Fibroblast of peridontal ligament (primary cell): ENCODE results near the gene IFT57.
A peak's percentile ranks its signal among the peaks of the same experiment; 100 is the strongest.

Experiments used
- DNase-seq: peaks from one replicate; pipeline ENCODE4 v3.0.0-alpha.2; 2010; ENCODE audit errors: extremely low read depth

Gene IFT57

GRCh38 chr3:108219336-108219735 lies 2.9 kb downstream of the IFT57 start:
- DNase-seq: no peak

DNA sequence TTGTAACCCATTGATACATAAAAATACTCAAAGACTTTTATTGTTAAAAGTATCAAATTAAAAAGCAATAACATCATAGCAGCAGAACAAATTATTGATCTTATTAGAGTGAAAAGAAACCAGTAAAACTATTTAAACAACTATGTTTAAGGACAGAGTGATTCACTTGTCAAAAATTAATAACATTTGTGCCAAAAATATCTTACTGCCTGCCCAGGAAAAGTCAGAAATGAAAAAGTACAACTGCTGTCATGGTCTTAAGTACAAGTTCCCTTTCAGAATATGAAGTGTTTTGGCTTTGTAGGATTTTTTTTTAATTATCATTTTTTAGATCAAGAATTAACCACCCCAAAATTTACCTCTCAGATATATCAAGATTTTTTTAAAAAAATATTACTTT lies 3.4 kb downstream of the IFT57 start:
- peak; percentile 55 for DNase-seq

- peak; percentile 45 for DNase-seq
Measured at GRCh38 chr3:108215871-108216270, 6.4 kb downstream of the IFT57 start.

- DNase-seq: no peak
Measured at GRCh38 chr3:108209579-108209978, 12.6 kb downstream of the IFT57 start.

GRCh38 chr3:108208831-108209230 lies 13.4 kb downstream of the IFT57 start:
- no peak for DNase-seq

DNA sequence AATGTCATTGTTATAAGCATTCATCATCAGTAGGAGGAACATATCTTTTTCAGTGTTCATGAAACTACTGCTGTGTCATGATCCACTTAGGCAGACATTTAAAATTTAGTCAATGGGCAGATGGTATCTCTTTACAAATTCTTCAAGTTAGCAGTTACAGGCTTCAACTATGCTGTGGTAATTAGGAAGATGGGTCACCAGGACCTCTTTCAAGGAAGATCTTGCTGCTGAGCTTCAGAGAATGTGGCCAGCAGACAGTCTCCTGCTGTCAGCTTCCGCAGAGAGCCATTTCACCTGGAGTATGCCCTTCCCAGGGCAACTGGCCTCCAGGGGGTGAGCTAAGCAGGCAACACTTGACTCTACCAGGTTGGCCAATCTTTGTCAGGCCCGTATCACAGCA lies 19.4 kb downstream of the IFT57 start:
- DNase-seq: peak; percentile 44

- DNase-seq: peak; percentile 68
Measured at GRCh38 chr3:108202080-108202479, 20.1 kb downstream of the IFT57 start.

GRCh38 chr3:108201258-108201657 lies 21.0 kb downstream of the IFT57 start:
- DNase-seq: no peak

DNA sequence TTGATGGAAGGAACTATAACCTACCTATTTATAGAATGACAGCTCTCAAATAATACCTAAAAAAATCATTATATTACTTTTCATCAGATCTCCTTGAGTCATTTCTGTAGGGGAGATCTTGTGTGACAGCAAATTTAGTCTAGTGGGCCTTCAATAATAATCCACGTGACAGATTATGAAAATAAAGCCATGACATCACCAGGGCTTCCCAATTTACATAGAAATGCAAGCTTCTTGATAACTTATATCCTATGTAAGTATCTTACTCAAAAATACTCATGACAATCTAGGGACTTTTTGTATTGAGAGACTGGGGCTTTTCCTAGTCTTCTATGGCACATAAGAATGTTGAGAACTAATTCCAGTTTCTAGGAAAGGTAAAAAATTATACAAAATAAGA lies 21.6 kb downstream of the IFT57 start:
- no peak for DNase-seq

- no peak for DNase-seq
Measured at GRCh38 chr3:108200024-108200423, 22.2 kb downstream of the IFT57 start.

DNA sequence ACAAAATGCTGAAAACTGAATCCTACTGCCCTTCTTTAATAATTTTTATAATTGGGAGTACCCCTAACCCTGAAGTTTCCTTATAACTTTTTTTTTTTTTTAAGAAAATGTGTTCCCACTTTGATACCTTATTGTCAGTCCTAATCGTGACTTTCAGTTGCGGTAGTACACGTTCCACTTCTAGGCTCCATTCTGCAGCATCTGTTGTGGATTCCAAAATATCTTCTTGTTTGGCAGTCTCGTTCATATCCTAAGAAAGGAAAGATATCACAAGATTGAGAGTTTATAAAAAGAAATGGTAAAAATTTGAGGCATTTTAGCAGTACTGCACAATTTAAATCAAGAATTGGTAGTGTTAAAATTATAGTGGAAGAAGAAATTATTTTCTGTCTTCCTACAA lies 30.8 kb downstream of the IFT57 start:
- DNase-seq: no peak

DNA sequence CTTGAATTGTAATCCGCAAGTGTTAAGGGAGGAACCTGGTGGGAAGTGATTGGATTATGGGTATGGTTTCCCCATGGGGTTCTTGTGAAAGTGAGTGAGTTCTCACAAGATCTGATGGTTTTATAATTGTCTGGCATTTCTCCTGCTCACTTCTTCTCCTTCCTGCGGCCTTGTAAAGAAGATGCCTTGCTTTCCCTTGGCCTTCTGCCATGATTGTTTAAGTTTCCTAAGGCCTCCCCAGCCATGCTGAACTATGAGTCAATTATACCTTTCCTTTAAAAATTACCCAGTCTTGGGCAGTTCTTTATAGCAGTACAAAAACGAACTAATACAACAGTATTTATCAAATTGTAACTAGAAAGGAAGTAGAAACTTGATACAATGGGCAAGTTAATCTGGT lies 31.9 kb downstream of the IFT57 start:
- no peak for DNase-seq

DNA sequence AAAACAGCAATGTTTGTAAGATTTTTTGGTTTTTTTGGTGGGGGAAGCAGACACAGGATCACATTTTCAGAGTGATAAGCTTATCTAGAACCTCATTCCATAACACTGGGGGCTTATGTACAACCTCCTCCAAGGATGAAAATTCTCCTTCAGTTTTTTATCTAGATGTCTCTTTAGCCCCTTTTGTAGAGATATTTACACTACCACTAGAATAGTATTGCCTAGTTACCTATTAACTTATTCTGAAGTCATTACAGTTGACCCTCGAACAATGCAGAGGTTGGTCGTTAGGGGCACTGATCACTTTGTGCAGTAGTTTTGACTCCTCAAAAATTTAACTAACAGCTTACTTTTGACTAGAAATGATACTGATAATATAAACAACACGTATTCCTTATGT lies 32.8 kb downstream of the IFT57 start:
- no peak for DNase-seq

- no peak for DNase-seq
Measured at GRCh38 chr3:108185536-108185935, 36.7 kb downstream of the IFT57 start.

GRCh38 chr3:108184824-108185223 lies 37.4 kb downstream of the IFT57 start:
- DNase-seq: no peak

DNA sequence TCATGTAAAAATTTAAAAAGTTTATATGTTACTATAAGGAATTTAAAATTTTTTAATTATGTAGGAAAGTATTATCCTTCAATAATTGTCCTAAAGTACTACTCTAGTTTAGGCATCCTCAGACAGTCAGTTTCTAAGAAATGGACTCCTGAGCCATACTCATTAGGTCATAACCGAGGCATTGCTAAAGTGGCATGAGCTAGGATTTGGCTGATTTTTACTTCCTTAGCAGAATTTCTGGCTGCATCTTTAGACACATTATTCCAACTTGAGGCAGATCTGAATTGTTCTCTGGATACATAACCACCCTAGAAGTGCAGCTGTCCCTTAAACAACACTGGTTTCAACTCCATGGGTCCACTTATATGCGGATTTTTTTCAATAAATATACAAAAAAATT lies 38.3 kb downstream of the IFT57 start:
- peak; percentile 58 for DNase-seq

DNA sequence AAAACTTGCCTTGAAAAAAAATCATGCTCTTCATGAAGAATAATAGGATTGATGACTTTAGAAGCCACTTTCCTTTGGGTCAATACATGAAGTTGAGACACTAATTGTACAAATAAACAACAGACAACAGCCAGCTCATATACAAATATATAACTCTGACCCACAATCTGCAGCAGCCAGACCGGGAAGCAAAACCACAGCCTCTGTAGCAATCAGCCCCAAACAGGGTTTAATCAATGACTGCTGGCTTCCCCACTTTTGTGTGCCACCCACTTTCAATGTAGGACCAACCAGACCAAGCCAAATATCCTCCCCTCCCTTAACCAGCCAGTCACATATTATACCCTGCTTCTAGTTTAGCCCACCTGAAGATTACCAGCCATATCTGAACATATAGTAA lies 39.0 kb downstream of the IFT57 start:
- DNase-seq: peak; percentile 67

GRCh38 chr3:108182339-108182738 lies 39.9 kb downstream of the IFT57 start:
- peak; percentile 53 for DNase-seq

DNA sequence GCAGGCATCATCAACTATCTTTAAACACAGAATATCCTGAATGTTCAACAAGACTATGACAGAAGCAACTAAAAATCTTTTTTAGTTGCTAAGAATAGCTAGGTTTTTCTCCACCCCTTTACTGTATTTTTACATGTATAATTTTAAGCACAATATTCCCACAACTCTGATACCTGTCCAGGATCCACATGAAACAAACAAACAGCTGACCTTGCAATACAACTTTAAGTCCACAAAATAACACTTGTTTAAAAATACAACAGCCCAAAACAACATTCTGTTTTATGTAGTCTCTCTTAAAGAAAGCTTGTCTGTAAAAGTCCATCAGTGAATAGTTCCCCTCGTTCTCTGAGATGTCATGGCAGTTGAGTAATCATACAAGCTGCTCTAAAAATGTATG lies 41.1 kb downstream of the IFT57 start:
- DNase-seq: peak; percentile 22

GRCh38 chr3:108180194-108180593 lies 42.0 kb downstream of the IFT57 start:
- peak; percentile 63 for DNase-seq

GRCh38 chr3:108178676-108179075 lies 43.5 kb downstream of the IFT57 start:
- DNase-seq: peak; percentile 75

DNA sequence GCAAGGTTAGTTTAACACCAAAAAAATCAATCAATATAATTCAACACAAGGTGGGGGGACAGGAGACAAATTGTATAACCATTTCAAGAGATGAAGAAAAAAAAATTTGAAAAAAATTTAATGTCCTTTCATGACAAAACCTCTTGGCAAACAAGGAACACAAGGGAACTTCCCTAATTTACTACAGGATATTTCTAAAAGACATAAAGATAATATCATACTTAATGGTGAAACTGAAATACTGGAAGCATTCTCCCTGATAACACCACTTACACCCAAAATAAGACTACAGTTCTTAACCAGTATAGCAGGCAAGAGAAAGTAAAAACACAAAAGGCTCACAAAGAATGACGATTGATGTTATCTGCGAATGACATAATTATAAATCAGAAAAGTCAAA lies 44.7 kb downstream of the IFT57 start:
- DNase-seq: no peak

DNA sequence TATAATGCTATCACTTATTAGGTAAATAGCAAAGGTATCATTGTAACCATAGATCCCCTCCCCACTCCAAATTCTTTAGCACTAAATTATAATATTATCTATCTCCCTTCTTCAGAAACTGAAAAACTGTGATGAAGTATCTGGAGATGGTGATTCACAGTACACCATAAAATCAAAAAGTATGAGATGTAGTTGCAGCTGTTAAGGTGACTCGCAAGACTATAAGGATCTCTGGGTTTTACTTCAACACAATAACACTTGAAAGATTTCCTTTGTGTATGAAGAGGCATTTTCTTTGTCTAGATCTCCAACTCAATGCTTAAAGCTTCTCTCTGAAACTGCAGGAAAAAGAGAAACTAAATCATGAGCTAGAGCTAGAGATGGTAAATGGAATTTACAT lies 46.9 kb downstream of the IFT57 start:
- DNase-seq: peak; percentile 36

GRCh38 chr3:108171106-108171505 lies 51.1 kb downstream of the IFT57 start:
- no peak for DNase-seq

GRCh38 chr3:108164391-108164790 lies 57.8 kb downstream of the IFT57 start:
- no peak for DNase-seq
